ENCODE data around the gene TEAD4.

The TEAD4 gene

GRCh38 chr12:2970744-2971143 is 11.5 kb downstream of the TEAD4 start:
- Histone ChIP-seq H3K4me1 (ENCODE audit: low read length) (no peaks in the 10 kb centered on the region), H3K27ac (ENCODE audit: low read length) (no peak overlapping the region), H3K9me3 (ENCODE audit: insufficient read depth, low read length) (no peaks in the 10 kb centered on the region), H3K27me3 (ENCODE audit: low read depth, low read length) (no peaks in the 10 kb centered on the region), H4K20me1 (ENCODE audit: insufficient read depth, low read length) (no peaks in the 10 kb centered on the region), H3K9ac (ENCODE audit: low read length) (no peak overlapping the region), H3K79me2 (ENCODE audit: low read length) (peaks cover 8% of the 10 kb centered on the region; the same call in 1 of the 2 replicates), H3K4me2 (ENCODE audit: low read length) (no peak overlapping the region), H3K36me3 (replicated peaks; ENCODE audit: low read depth, low read length) (peaks cover 3% of the 10 kb centered on the region), H3K4me3 (ENCODE audit: low read length) (no peak overlapping the region), H2AFZ (ENCODE audit: low read depth, low read length) (no peak overlapping the region)
- TF ChIP-seq CTCF (IDR thresholded peaks at IDR 0.05; ENCODE audit: low read depth, low read length) (no peak), EZH2phosphoT487 (IDR thresholded peaks at IDR 0.05; ENCODE audit: low read depth) (no peak)

DNA sequence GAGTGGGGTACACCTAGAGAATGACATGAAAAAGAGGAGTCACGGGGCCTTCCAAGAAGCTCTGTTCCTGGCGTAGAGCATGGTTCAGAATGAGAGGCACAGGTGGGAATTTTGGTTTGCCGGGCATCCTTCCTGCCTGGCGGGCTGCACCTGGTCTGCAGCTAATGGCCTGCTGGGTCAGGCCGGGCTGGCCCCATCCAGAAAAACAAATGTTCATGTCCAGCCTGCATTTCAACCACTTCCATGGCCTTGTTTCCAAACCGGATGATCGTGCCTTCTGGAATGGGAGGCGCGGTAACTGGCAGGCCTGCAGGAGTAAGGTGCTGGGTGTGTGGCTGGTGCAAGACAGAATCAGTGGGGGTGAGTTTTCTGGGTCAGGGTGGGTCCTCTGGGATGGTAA is 14.4 kb downstream of the TEAD4 start:
- Histone ChIP-seq H2AFZ (ENCODE audit: low read depth, low read length) (no peak overlapping the region), H3K4me3 (ENCODE audit: low read length) (no peak overlapping the region), H4K20me1 (ENCODE audit: insufficient read depth, low read length) (no peaks in the 10 kb centered on the region), H3K27me3 (ENCODE audit: low read depth, low read length) (no peaks in the 10 kb centered on the region), H3K36me3 (replicated peaks; ENCODE audit: low read depth, low read length) (peaks cover 8% of the 10 kb centered on the region), H3K79me2 (ENCODE audit: low read length) (no peaks in the 10 kb centered on the region), H3K4me2 (ENCODE audit: low read length) (no peak overlapping the region), H3K9ac (ENCODE audit: low read length) (no peak overlapping the region), H3K9me3 (ENCODE audit: insufficient read depth, low read length) (no peaks in the 10 kb centered on the region), H3K27ac (ENCODE audit: low read length) (no peak overlapping the region), H3K4me1 (ENCODE audit: low read length) (peaks cover 8% of the 10 kb centered on the region)
- TF ChIP-seq EZH2phosphoT487 (IDR thresholded peaks at IDR 0.05; ENCODE audit: low read depth) (no peak), CTCF (IDR thresholded peaks at IDR 0.05; ENCODE audit: low read depth, low read length) (no peak)

GRCh38 chr12:2974560-2974971 is 15.4 kb downstream of the TEAD4 start:
- H3K9ac ChIP-seq (ENCODE audit: low read length) = no peak overlapping the region
- H3K36me3 ChIP-seq (replicated peaks; ENCODE audit: low read depth, low read length) = peaks cover 8% of the 10 kb centered on the region
- H3K4me2 ChIP-seq (ENCODE audit: low read length) = no peak overlapping the region
- H4K20me1 ChIP-seq (ENCODE audit: insufficient read depth, low read length) = no peaks in the 10 kb centered on the region
- TF ChIP-seq CTCF (IDR thresholded peaks at IDR 0.05; ENCODE audit: low read depth, low read length) = no peak
- no peak for TF ChIP-seq EZH2phosphoT487 (IDR thresholded peaks at IDR 0.05; ENCODE audit: low read depth)
- no peak overlapping the region for H3K4me3 ChIP-seq (ENCODE audit: low read length)
- no peak overlapping the region for H3K27ac ChIP-seq (ENCODE audit: low read length)
- H3K9me3 ChIP-seq (ENCODE audit: insufficient read depth, low read length) = no peaks in the 10 kb centered on the region
- H3K27me3 ChIP-seq (ENCODE audit: low read depth, low read length) = no peaks in the 10 kb centered on the region
- peaks cover 11% of the 10 kb centered on the region for H3K4me1 ChIP-seq (ENCODE audit: low read length)
- no peak overlapping the region for H2AFZ ChIP-seq (ENCODE audit: low read depth, low read length)
- H3K79me2 ChIP-seq (ENCODE audit: low read length) = no peaks in the 10 kb centered on the region

- no peak overlapping the region for H3K9ac ChIP-seq (ENCODE audit: low read length)
- TF ChIP-seq EZH2phosphoT487 (IDR thresholded peaks at IDR 0.05; ENCODE audit: low read depth) = no peak
- no peak for TF ChIP-seq CTCF (IDR thresholded peaks at IDR 0.05; ENCODE audit: low read depth, low read length)
- H3K36me3 ChIP-seq (replicated peaks; ENCODE audit: low read depth, low read length) = peaks cover 5% of the 10 kb centered on the region
- no peaks in the 10 kb centered on the region for H3K27me3 ChIP-seq (ENCODE audit: low read depth, low read length)
- no peak overlapping the region for H3K27ac ChIP-seq (ENCODE audit: low read length)
- no peaks in the 10 kb centered on the region for H3K9me3 ChIP-seq (ENCODE audit: insufficient read depth, low read length)
- H3K79me2 ChIP-seq (ENCODE audit: low read length) = no peaks in the 10 kb centered on the region
- H4K20me1 ChIP-seq (ENCODE audit: insufficient read depth, low read length) = no peaks in the 10 kb centered on the region
- H3K4me2 ChIP-seq (ENCODE audit: low read length) = no peak overlapping the region
- H3K4me3 ChIP-seq (ENCODE audit: low read length) = no peak overlapping the region
- H3K4me1 ChIP-seq (ENCODE audit: low read length) = peaks cover 11% of the 10 kb centered on the region
- no peak overlapping the region for H2AFZ ChIP-seq (ENCODE audit: low read depth, low read length)
Observed at GRCh38 chr12:2976581-2976996, 17.4 kb downstream of the TEAD4 start.
